Stimulated activated CD4-positive, alpha-beta T cell treated with anti-CD3 and anti-CD28 coated beads, Interleukin-1b, Interleukin-23, amount 100 ng/mL, for 4 hours (primary cell): Measurements from ENCODE around the gene FAM13B.
"Not testable (repeated sequence)": the region's sequence is repeated elsewhere in the genome, so short reads cannot be mapped to it uniquely, and the experiment has no call there.

Experiments used
- DNase-seq, 2 donors: peaks; one replicate each; pipeline ENCODE4 v3.0.0-alpha.2; 2020; ENCODE audit warnings: low read depth in 2 of 2

FAM13B gene

GRCh38 chr5:138032572-138033385 is at the start of gene FAM13B:
TSS of gene FAM13B (minus strand) at chr5:138033079. CDS start at chr5:138019111, 13,968 bp downstream.
- peak; percentile 70 to 75 for DNase-seq

GRCh38 chr5:138082033-138082432 is 49.2 kb upstream of the FAM13B start:
- no peak for DNase-seq

- DNase-seq, result no peak
Observed at GRCh38 chr5:138078006-138078643, 45.2 kb upstream of the FAM13B start.

- DNase-seq, result peak; percentile 29 to 37
Observed at GRCh38 chr5:138077064-138077696, 44.3 kb upstream of the FAM13B start.

- not testable (repeated sequence) for DNase-seq
Observed at GRCh38 chr5:138070026-138070425, 37.1 kb upstream of the FAM13B start.

GRCh38 chr5:138068742-138069600 is 36.1 kb upstream of the FAM13B start:
- peak; percentile 65 for DNase-seq

GRCh38 chr5:138067945-138068344 is 35.1 kb upstream of the FAM13B start:
- no peak for DNase-seq

- no peak for DNase-seq
Observed at GRCh38 chr5:138065102-138065501, 32.2 kb upstream of the FAM13B start.

- DNase-seq, result no peak
Observed at GRCh38 chr5:138064526-138064925, 31.6 kb upstream of the FAM13B start.

GRCh38 chr5:138054847-138055558 is 22.1 kb upstream of the FAM13B start:
- DNase-seq, result no peak

- no peak for DNase-seq
Observed at GRCh38 chr5:138054206-138054605, 21.3 kb upstream of the FAM13B start.

- no peak for DNase-seq
Observed at GRCh38 chr5:138053554-138053953, 20.7 kb upstream of the FAM13B start.

GRCh38 chr5:138052718-138053117 is 19.8 kb upstream of the FAM13B start:
- DNase-seq, result not testable (repeated sequence)

- no peak for DNase-seq
Observed at GRCh38 chr5:138051441-138052296, 18.8 kb upstream of the FAM13B start.

- DNase-seq, result not testable (repeated sequence)
Observed at GRCh38 chr5:138045283-138045682, 12.4 kb upstream of the FAM13B start.

- no peak for DNase-seq
Observed at GRCh38 chr5:138038826-138039225, 5.9 kb upstream of the FAM13B start.

- no peak for DNase-seq
Observed at GRCh38 chr5:138037907-138038633, 5.2 kb upstream of the FAM13B start.

GRCh38 chr5:138037271-138037670 is 4.4 kb upstream of the FAM13B start:
- DNase-seq, result no peak
